Testis (tissue), 2 donors: Measurements from ENCODE around the gene UBE2D4.
"Not testable (repeated sequence)": the region's sequence is repeated elsewhere in the genome, so short reads cannot be mapped to it uniquely, and the experiment has no call there.

Experiments
- CTCF ChIP-seq, 3 experiments: fragments of 450-650 bp in 2 of 3; fragments of 200-600 bp in 1 of 3; sonication (generic) in 1 of 3; IDR thresholded peaks; one replicate each; pipeline ENCODE4 v1.5.1; 2016 to 2019; ENCODE audit warnings: antibody characterized with exemption in 3 of 3, mild to moderate bottlenecking in 2 of 3, moderate library complexity in 1 of 3
- POLR2A ChIP-seq: fragments of 450-650 bp; IDR thresholded peaks from one replicate; pipeline ENCODE4 v1.6.1; 2017; ENCODE audit warnings: antibody characterized with exemption, mild to moderate bottlenecking, moderate library complexity

- not testable (repeated sequence) for TF ChIP-seq CTCF (IDR thresholded peaks at IDR 0.05); POLR2A
These were observed 64.6 kb downstream of the UBE2D4 start for GRCh38 chr7:43990829-43991228.
